Measurements from ENCODE around the gene DCC.

The DCC gene

DNA sequence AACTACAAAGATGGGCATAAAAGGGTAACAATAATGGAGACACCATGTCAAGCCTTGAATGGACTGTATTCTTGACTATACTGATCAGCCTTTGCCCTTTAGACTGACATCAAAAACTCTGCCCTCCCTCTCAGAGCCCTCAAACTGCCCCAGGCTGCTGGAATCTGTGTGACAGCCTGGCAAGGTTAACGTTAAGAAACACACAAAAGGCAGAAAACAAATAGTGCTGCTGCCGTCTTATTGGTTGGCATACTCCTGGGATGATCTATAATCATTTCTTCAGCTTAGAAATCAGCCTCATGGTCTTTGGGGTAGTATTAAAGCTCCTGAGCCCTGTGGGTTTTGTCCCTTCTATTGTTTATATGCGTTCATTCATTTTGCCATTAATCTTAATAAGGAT, 338.0 kb downstream of the DCC start:
- no peak overlapping the region for H3K4me3 ChIP-seq (ENCODE audit: low read depth, low read length)
- DNase-seq (ENCODE audit: low read depth, low spot score), result no peak
- ChIA-PET CTCF (interaction anchor here (1.1 to 1.3 kb wide), 3 partner anchors 9 to 1567 kb away, joined by 3 read pairs; no protein-coding TSS in a partner anchor), POLR2A (no interaction called here)
- TF ChIP-seq, protein P1, sequence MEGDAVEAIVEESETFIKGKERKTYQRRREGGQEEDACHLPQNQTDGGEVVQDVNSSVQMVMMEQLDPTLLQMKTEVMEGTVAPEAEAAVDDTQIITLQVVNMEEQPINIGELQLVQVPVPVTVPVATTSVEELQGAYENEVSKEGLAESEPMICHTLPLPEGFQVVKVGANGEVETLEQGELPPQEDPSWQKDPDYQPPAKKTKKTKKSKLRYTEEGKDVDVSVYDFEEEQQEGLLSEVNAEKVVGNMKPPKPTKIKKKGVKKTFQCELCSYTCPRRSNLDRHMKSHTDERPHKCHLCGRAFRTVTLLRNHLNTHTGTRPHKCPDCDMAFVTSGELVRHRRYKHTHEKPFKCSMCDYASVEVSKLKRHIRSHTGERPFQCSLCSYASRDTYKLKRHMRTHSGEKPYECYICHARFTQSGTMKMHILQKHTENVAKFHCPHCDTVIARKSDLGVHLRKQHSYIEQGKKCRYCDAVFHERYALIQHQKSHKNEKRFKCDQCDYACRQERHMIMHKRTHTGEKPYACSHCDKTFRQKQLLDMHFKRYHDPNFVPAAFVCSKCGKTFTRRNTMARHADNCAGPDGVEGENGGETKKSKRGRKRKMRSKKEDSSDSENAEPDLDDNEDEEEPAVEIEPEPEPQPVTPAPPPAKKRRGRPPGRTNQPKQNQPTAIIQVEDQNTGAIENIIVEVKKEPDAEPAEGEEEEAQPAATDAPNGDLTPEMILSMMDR (IDR thresholded peaks at IDR 0.05; ENCODE audit: insufficient read depth, low read length, missing control alignments), result no peak

DNA sequence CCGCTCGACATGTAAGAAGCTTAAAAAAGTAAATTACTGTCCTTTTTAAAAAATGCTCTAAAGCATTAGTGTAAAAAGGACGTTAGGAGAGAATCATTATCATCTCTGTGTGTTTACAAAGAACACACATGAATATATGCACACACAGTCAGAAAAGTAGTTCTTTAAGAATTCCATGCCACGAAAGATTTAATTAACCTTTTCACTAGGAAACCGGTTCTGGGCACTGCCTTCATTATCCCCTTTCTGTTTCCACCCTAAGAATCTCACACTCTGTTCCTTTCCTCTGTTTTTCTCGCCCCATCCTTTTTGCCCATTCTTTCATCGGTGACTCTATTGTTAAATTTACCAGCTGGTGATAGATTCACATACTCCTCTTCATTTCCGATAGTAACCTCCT, 338.6 kb downstream of the DCC start:
- ChIA-PET POLR2A (no interaction called here), CTCF (interaction anchor here (0.9 to 1.3 kb wide), 5 partner anchors 8 to 1568 kb away, joined by 3 read pairs; no protein-coding TSS in a partner anchor)
- H3K4me3 ChIP-seq (ENCODE audit: low read depth, low read length), result no peak overlapping the region
- DNase-seq (ENCODE audit: low read depth, low spot score), result no peak
- TF ChIP-seq, protein P1 (IDR thresholded peaks at IDR 0.05; ENCODE audit: insufficient read depth, low read length, missing control alignments), result no peak

DNA sequence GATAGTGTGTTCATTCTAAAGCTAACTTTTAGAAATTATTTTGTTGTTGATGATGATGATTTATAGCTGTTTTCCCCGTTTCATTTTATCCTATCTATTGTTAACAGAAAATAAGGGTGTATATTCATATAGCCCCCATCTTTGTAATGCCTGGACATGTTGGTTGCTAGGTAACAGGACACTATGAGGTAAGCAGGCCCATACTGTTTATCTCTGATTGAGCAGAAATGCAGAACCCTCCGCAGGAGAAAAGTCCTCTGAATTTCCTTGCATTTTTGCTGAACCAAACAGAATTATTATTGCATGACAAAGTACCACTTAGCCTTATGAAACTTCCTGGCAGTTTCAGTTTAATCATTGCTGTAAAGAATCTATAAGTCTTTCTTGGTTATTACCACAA, 339.4 kb downstream of the DCC start:
- no peak overlapping the region for H3K4me3 ChIP-seq (ENCODE audit: low read depth, low read length)
- ChIA-PET CTCF (interaction anchor here (0.9 to 1.3 kb wide), 3 partner anchors 8 to 190 kb away, joined by 3 read pairs; no protein-coding TSS in a partner anchor), POLR2A (no interaction called here)
- peak; percentile 5 for DNase-seq (ENCODE audit: low read depth, low spot score)
- TF ChIP-seq, protein P1 (IDR thresholded peaks at IDR 0.05; ENCODE audit: insufficient read depth, low read length, missing control alignments), result no peak

DNA sequence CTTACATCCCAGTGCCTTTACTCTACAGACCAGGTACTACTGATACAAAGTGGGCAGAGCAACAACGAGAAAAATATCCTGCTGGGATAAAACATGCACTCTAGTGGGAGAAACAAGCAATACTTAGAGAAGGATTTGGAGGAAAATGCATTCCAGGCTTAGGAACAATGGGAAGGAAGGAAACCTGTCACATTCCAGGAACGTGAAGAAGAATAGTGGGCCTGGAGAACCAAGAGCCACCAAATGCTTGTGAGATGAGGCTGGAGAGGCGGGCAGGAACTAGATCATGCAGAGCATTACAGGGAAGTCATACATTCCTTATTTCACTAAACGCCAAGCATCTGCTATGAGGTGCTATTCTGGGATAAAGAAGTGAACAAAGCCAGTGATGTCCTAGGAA, 342.3 kb downstream of the DCC start:
- ChIA-PET POLR2A (no interaction called here), CTCF (interaction anchor here (1.7 kb wide), 1 partner anchor 343 kb away, joined by 5 read pairs; the partner anchor contains the start of gene DCC)
- no peak for DNase-seq (ENCODE audit: low read depth, low spot score)

DNA sequence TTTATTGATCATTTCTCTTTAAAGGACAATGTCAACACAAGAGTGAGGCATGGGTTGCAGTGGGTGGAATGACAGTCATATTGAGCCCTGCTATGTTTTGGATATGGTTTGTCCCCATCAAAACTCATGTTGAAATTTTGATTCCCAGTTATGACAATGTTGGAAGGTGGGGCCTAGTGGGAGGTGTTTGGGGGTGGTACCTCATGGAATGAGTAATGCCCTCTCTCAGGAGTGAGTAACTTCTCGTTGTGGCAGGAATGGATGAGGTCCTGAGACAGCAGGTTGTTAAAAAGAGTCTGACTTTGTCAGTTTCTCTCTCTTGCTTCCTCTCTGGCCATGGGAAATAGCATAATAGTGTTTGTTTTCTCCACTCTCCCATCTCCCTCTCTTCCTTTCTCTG, 345.3 kb downstream of the DCC start:
- ChIA-PET POLR2A (no interaction called here), CTCF (interaction anchor here (1.0 to 1.1 kb wide), 2 partner anchors 12 to 344 kb away, joined by 3 to 4 read pairs; no protein-coding TSS in a partner anchor)
- no peak for DNase-seq (ENCODE audit: low read depth, low spot score)
- no peak overlapping the region for H3K4me3 ChIP-seq (ENCODE audit: low read depth, low read length)
- TF ChIP-seq, protein P1 (IDR thresholded peaks at IDR 0.05; ENCODE audit: insufficient read depth, low read length, missing control alignments), result no peak

More for the DNA sequence above, 342.3 kb downstream of the DCC start:
- no peak overlapping the region for H3K4me3 ChIP-seq (ENCODE audit: low read depth, low read length)
- TF ChIP-seq, protein P1 (IDR thresholded peaks at IDR 0.05; ENCODE audit: insufficient read depth, low read length, missing control alignments), result no peak

DNA sequence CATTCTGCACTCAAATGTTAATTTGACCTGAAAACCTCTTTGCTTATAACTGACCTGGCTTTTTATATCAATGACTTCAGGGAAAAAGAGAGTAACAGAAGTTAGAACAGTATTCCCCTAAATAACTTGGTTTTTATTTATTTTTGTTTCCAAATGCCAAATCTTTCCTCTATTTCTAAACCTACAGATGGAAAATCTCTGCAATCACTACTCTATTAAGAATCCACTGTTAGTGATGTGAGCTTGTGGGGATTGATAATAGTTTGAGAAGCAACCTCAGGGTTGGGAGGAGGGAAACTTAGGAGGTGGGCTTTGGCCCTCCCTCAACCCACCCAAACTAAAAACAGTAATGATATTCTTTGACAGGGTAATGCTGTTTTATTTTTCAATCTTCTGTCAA, 351.8 kb downstream of the DCC start:
- ChIA-PET CTCF (interaction anchor here (1.1 to 2.5 kb wide), 2 partner anchors 352 to 1023 kb away, joined by 3 to 8 read pairs; partner anchors contain the start of gene DCC), POLR2A (no interaction called here)
- H3K4me3 ChIP-seq (ENCODE audit: low read depth, low read length), result no peak overlapping the region
- TF ChIP-seq, protein P1 (IDR thresholded peaks at IDR 0.05; ENCODE audit: insufficient read depth, low read length, missing control alignments), result no peak
- no peak for DNase-seq (ENCODE audit: low read depth, low spot score)
